CD4-positive, alpha-beta T cell treated with Interleukin-4 for 4 hours (primary cell): ENCODE data around the gene EIF2A.
A peak's percentile ranks its signal among the peaks of the same experiment; 100 is the strongest.
"Not testable (repeated sequence)": the region's sequence is repeated elsewhere in the genome, so short reads cannot be mapped to it uniquely, and the experiment has no call there.

Experiments used
- DNase-seq: peaks from one replicate; pipeline ENCODE4 v3.0.0-alpha.2; 2020

EIF2A gene

GRCh38 chr3:150544041-150544440 lies 2.5 kb upstream of the EIF2A start:
- DNase-seq: no peak

- no peak for DNase-seq
Observed at GRCh38 chr3:150544726-150545125, 1.9 kb upstream of the EIF2A start.

- DNase-seq: peak; percentile 26
Observed at GRCh38 chr3:150545419-150546225, 965 bp upstream of the EIF2A start.

- peak; percentile 81 for DNase-seq
Observed at GRCh38 chr3:150547045-150547741, 606 bp downstream of the EIF2A start.

GRCh38 chr3:150555859-150556436 lies 9.4 kb downstream of the EIF2A start:
- DNase-seq: no peak

GRCh38 chr3:150556792-150557191 lies 10.2 kb downstream of the EIF2A start:
- DNase-seq: no peak

GRCh38 chr3:150557725-150558124 lies 11.1 kb downstream of the EIF2A start:
- no peak for DNase-seq

GRCh38 chr3:150564243-150564642 lies 17.7 kb downstream of the EIF2A start:
- no peak for DNase-seq

GRCh38 chr3:150567328-150567727 lies 20.7 kb downstream of the EIF2A start:
- DNase-seq: no peak

- no peak for DNase-seq
Observed at GRCh38 chr3:150577855-150578254, 31.3 kb downstream of the EIF2A start.

GRCh38 chr3:150581174-150581573 lies 34.6 kb downstream of the EIF2A start:
- no peak for DNase-seq

- no peak for DNase-seq
Observed at GRCh38 chr3:150582620-150583019, 36.0 kb downstream of the EIF2A start.

GRCh38 chr3:150583028-150583427 lies 36.4 kb downstream of the EIF2A start:
- no peak for DNase-seq

GRCh38 chr3:150588027-150588830 lies 41.6 kb downstream of the EIF2A start:
- DNase-seq: no peak

- no peak for DNase-seq
Observed at GRCh38 chr3:150589759-150590158, 43.2 kb downstream of the EIF2A start.

GRCh38 chr3:150594150-150594549 lies 47.6 kb downstream of the EIF2A start:
- DNase-seq: no peak

- DNase-seq: no peak
Observed at GRCh38 chr3:150597646-150598045, 51.1 kb downstream of the EIF2A start.

- peak; percentile 27 for DNase-seq
Observed at GRCh38 chr3:150599611-150600297, 53.2 kb downstream of the EIF2A start.

- not testable (repeated sequence) for DNase-seq
Observed at GRCh38 chr3:150600647-150601530, 54.3 kb downstream of the EIF2A start.

GRCh38 chr3:150602426-150603152 lies 56.0 kb downstream of the EIF2A start:
- DNase-seq: no peak
